Measurements from ENCODE around the gene AP4M1. TPM values are rescaled to one million over a fixed set of nuclear protein-coding genes. Genes with fewer than 3 reads are reported as not detected.

The AP4M1 gene
- total and polyA plus RNA-seq, 9 donors, result 10.9 to 20.3 (median 14.2) TPM

DNA sequence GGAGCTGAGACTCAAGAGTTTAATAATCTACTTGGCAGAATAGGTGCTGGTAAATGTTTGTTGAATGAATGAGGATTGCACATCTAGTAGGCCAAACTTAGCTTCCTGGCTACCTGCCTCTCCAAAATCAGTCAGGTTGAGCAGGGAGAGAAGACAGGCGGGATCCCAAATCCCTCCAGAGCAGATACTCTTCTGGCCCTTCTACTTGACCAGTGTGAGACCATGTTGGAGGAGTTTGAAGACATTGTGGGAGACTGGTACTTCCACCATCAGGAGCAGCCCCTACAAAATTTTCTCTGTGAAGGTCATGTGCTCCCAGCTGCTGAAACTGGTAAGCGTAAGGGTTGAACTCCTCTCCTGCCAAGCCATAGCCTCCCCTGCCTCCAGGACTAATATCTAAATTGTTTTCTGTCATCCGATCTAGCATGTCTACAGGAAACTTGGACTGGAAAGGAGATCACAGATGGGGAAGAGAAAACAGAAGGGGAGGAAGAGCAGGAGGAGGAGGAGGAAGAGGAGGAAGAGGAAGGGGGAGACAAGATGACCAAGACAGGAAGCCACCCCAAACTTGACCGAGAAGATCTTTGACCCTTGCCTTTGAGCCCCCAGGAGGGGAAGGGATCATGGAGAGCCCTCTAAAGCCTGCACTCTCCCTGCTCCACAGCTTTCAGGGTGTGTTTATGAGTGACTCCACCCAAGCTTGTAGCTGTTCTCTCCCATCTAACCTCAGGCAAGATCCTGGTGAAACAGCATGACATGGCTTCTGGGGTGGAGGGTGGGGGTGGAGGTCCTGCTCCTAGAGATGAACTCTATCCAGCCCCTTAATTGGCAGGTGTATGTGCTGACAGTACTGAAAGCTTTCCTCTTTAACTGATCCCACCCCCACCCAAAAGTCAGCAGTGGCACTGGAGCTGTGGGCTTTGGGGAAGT is 23.1 kb downstream of the AP4M1 start:
- H3K4me3 ChIP-seq, result no peak overlapping the region
- no peak overlapping the region for H3K27ac ChIP-seq
- TF ChIP-seq EP300 (IDR thresholded peaks at IDR 0.05) (no peak), POLR2A (IDR thresholded peaks at IDR 0.05) (no peak)
- TF ChIP-seq, protein P1, sequence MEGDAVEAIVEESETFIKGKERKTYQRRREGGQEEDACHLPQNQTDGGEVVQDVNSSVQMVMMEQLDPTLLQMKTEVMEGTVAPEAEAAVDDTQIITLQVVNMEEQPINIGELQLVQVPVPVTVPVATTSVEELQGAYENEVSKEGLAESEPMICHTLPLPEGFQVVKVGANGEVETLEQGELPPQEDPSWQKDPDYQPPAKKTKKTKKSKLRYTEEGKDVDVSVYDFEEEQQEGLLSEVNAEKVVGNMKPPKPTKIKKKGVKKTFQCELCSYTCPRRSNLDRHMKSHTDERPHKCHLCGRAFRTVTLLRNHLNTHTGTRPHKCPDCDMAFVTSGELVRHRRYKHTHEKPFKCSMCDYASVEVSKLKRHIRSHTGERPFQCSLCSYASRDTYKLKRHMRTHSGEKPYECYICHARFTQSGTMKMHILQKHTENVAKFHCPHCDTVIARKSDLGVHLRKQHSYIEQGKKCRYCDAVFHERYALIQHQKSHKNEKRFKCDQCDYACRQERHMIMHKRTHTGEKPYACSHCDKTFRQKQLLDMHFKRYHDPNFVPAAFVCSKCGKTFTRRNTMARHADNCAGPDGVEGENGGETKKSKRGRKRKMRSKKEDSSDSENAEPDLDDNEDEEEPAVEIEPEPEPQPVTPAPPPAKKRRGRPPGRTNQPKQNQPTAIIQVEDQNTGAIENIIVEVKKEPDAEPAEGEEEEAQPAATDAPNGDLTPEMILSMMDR (IDR thresholded peaks at IDR 0.05), result no peak
- no peaks in the 10 kb centered on the region for H3K27me3 ChIP-seq
- no peak for DNase-seq
- no peaks in the 10 kb centered on the region for H3K9me3 ChIP-seq
- intact Hi-C loops (cut with DNase I), result no loop called here
- 65 to 78% (median 68%) methylated on average over 4 of the region's 4 CpGs for WGBS, 3 donors
- peaks cover 3% of the 10 kb centered on the region for H3K4me1 ChIP-seq (ENCODE audit: insufficient read depth)
- H3K36me3 ChIP-seq, result no peaks in the 10 kb centered on the region

DNA sequence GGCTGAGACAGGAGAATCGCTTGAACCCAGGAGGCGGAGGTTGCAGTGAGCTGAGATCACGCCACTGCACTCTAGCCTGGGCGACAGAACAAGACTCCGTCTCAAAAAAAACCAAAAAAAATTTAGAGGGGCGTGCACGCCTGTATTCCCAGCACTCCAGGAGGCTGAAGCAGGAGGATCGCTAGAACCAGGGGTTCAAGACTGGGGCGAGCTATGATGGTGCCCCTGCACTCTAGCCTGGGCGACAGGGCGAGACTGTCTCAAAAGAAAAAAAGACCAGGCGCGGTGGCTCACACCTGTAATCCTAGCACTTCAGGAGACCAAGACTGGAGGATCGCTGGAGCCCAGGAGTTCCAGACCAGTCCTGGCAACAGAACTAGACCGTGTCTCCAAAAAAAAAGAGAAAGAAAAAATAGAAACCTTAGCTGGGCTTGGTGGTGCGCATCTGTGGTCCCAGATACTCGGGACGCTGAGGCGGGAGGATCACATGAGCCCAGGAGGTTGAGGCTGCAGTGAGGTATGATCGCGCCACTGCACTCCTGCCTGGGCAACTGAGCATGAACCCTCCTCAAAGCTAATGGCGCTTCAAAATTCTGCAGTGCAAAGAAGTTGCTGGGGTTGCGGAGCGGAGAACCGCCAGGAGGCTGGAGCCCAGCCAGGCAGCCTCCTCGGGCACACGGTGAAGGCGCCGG is 24.9 kb downstream of the AP4M1 start:
- Histone ChIP-seq H3K36me3 (no peaks in the 10 kb centered on the region), H3K27me3 (no peaks in the 10 kb centered on the region), H3K4me1 (ENCODE audit: insufficient read depth) (peaks cover 3% of the 10 kb centered on the region), H3K4me3 (peak overlapping the region; percentile 61), H3K9me3 (no peaks in the 10 kb centered on the region), H3K27ac (peak overlapping the region; percentile 89 to 95)
- TF ChIP-seq, protein P1 (IDR thresholded peaks at IDR 0.05), result peak in 1 of 3 donors; percentile 20
- TF ChIP-seq EP300 (IDR thresholded peaks at IDR 0.05), result no peak
- no peak for TF ChIP-seq POLR2A (IDR thresholded peaks at IDR 0.05)
- DNase-seq, result no peak
- 11 to 14% (median 13%) methylated on average over 29 of the region's 29 CpGs for WGBS, 3 donors
- intact Hi-C loops (cut with DNase I), result no loop called here

DNA sequence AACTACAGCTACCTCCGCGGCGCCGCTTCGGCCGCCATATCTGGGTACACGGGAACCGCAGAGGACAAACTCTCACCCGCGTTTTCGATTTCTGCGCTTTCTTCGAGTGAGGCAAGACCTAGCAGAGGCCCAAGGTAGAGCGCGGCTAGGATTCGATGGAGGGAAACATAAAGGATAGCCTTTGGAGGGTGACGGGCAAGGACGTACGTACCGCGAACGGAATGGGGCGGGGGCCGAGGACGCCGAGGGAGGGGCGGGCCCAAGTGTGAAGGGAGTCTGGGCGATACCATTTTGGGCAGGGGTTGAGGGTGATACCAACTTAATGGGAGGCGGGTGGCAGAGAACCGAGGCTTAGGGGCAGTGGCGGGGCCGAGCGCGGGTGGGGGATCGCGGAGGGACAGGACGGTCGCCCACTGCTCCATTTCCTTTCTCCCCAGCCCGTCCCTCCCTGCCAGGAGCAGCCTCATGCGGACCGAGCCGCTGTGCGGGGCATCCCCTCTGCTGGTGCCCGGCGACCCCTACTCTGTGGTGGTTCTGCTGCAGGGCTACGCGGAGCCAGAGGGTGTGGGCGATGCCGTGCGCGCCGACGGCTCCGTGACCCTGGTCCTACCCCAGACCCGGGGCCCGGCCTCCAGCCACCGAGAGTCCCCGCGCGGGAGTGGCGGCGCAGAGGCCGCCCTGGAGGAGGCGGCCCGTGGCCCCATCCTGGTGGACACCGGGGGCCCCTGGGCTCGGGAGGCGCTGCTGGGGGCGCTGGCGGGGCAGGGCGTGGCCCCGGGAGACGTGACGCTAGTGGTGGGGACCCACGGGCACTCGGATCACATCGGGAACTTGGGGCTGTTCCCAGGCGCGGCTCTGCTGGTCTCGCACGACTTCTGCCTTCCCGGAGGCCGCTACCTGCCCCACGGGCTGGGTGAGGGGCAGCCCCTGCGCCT is 25.8 kb downstream of the AP4M1 start, which contains the start of gene MBLAC1:
Gene MBLAC1, plus strand, starts transcription at position 37 of the 935 bp plus-strand sequence. Its CDS starts 429 bp downstream, at position 466.
- peak; percentile 88 to 92 (median 90) for DNase-seq
- 0 to 1% (median 1%) methylated on average over 55 to 85 of the region's 85 CpGs for WGBS, 3 donors
- Histone ChIP-seq H3K9me3 (no peaks in the 10 kb centered on the region), H3K4me3 (peak within 1 kb of the TSS; percentile 61), H3K36me3 (no peaks in the 10 kb centered on the region), H3K4me1 (ENCODE audit: insufficient read depth) (peaks cover 3% of the 10 kb centered on the region), H3K27ac (peak within 1 kb of the TSS; percentile 89 to 95), H3K27me3 (no peaks in the 10 kb centered on the region)
- intact Hi-C loops (cut with DNase I), result no loop called here
- TF ChIP-seq, protein P1 (IDR thresholded peaks at IDR 0.05), result peak in 1 of 3 donors; percentile 19
- TF ChIP-seq EP300 (IDR thresholded peaks at IDR 0.05), result no peak

All from ovary (tissue), 9 donors.